Keratinocyte (primary cell): ENCODE measurements around the gene PKHD1.

Source experiments
- CTCF ChIP-seq, 3 experiments: IDR thresholded peaks in 1 of 3; conservative IDR thresholded peaks in 1 of 3; optimal IDR thresholded peaks in 1 of 3; 2 replicates in 2 of 3; 3 replicates in 1 of 3; pipeline versions ENCODE3 to v1.5.1; 2011; ENCODE audit warnings: low read length in 3 of 3, mild to moderate bottlenecking in 3 of 3, moderate library complexity in 2 of 3, control low read depth in 1 of 3, inconsistent platforms in 1 of 3; ENCODE audit not compliant: insufficient read depth in 2 of 3; ENCODE audit errors: extremely low read depth in 1 of 3
- EZH2 ChIP-seq: IDR thresholded peaks from one replicate; pipeline ENCODE4 v1.6.1; 2012; ENCODE audit warnings: inconsistent platforms, mild to moderate bottlenecking, low read length, moderate library complexity

- no peak for TF ChIP-seq CTCF (optimal IDR thresholded peaks at IDR 0.05 in 1 of 3, IDR thresholded peaks at IDR 0.05 in 1 of 3, conservative IDR thresholded peaks at IDR 0.05 in 1 of 3; ENCODE audit: extremely low read depth in 1 of 3, insufficient read depth in 2 of 3, low read length in 3 of 3)
- TF ChIP-seq EZH2, result no peak
Measured at GRCh38 chr6:51600514-51600913, 486.9 kb downstream of the PKHD1 start.
